NCI-H82 (cell line): Measurements from ENCODE around the gene TMEM255A.
A peak's percentile ranks its signal among the peaks of the same experiment; 100 is the strongest.

ENCODE experiments used
- DNase-seq: peaks from one replicate; lab custom pipeline; 2025; lab: John Stamatoyannopoulos, UW

Gene TMEM255A

GRCh38 chrX:120269373-120270035 is 41.8 kb downstream of the TMEM255A start:
- no peak for DNase-seq

- DNase-seq = no peak
Observed at GRCh38 chrX:120264341-120264740, 46.9 kb downstream of the TMEM255A start.

- peak; percentile 3 for DNase-seq
Observed at GRCh38 chrX:120262859-120263708, 48.2 kb downstream of the TMEM255A start.

- no peak for DNase-seq
Observed at GRCh38 chrX:120260369-120260768, 50.9 kb downstream of the TMEM255A start.

- no peak for DNase-seq
Observed at GRCh38 chrX:120253784-120254183, 57.5 kb downstream of the TMEM255A start.

- DNase-seq = peak; percentile 51
Observed at GRCh38 chrX:120251471-120252011, 59.7 kb downstream of the TMEM255A start.

- peak; percentile 98 for DNase-seq
Observed at GRCh38 chrX:120250522-120251271, 60.6 kb downstream of the TMEM255A start, which contains the start of gene ZBTB33. TSS of gene ZBTB33 (plus strand) at chrX:120250812. CDS start at chrX:120253416, 2,604 bp downstream.

- peak; percentile 89 for DNase-seq
Observed at GRCh38 chrX:120244735-120245498, 66.3 kb downstream of the TMEM255A start.

- no peak for DNase-seq
Observed at GRCh38 chrX:120244395-120244734, 66.9 kb downstream of the TMEM255A start.

GRCh38 chrX:120242813-120243212 is 68.4 kb downstream of the TMEM255A start:
- no peak for DNase-seq

GRCh38 chrX:120238933-120239332 is 72.3 kb downstream of the TMEM255A start:
- no peak for DNase-seq

GRCh38 chrX:120236687-120237479 is 74.4 kb downstream of the TMEM255A start:
- no peak for DNase-seq

- no peak for DNase-seq
Observed at GRCh38 chrX:120235284-120235683, 76.0 kb downstream of the TMEM255A start.

- DNase-seq = no peak
Observed at GRCh38 chrX:120228187-120228908, 82.9 kb downstream of the TMEM255A start.

- no peak for DNase-seq
Observed at GRCh38 chrX:120224388-120224787, 86.9 kb downstream of the TMEM255A start.

GRCh38 chrX:120223374-120223773 is 87.9 kb downstream of the TMEM255A start:
- no peak for DNase-seq

- peak; percentile 82 for DNase-seq
Observed at GRCh38 chrX:120213438-120214265, 97.6 kb downstream of the TMEM255A start.
